AG20443 (cell line): ENCODE measurements around the gene ELANE.
"Not testable (repeated sequence)": the region's sequence is repeated elsewhere in the genome, so short reads cannot be mapped to it uniquely, and the experiment has no call there.

Experiments
- DNase-seq: peaks from one replicate; pipeline ENCODE4 v3.0.0; 2012; ENCODE audit warnings: low spot score, mixed read lengths

Gene ELANE

DNA sequence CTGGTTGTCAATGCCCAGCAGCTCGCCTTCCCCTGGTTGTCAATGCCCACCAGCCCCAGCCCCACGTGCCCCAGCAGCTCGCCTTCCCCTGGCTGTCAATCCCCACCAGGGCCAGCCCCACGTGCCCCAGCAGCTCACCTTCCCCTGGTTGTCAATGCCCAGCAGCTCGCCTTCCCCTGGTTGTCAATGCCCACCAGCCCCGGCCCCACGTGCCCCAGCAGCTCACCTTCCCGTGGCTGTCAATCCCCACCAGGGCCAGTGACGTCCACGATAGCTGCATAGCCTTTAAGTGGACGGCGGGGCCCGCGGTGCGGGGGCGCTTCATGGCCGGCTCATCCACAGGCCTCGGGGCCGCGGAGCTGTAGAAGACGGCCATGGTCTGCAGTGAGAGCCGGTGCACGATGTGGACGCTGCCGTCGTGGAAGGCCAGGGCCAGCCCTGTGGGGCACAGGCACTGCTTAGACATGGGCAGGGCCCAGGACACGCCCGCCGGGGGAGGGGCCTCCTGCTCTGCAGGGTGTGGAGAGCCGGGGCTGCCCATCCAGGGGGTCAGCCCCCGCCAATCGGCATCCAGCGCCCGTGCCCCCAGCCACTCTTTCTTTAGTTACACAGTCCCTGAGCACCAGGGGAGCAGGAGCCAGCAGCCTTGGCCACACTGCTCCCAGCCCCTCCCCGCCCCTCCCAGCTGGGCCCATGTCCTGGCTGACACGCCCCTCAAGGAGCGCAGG is 27.8 kb downstream of the ELANE start:
- DNase-seq = no peak

DNA sequence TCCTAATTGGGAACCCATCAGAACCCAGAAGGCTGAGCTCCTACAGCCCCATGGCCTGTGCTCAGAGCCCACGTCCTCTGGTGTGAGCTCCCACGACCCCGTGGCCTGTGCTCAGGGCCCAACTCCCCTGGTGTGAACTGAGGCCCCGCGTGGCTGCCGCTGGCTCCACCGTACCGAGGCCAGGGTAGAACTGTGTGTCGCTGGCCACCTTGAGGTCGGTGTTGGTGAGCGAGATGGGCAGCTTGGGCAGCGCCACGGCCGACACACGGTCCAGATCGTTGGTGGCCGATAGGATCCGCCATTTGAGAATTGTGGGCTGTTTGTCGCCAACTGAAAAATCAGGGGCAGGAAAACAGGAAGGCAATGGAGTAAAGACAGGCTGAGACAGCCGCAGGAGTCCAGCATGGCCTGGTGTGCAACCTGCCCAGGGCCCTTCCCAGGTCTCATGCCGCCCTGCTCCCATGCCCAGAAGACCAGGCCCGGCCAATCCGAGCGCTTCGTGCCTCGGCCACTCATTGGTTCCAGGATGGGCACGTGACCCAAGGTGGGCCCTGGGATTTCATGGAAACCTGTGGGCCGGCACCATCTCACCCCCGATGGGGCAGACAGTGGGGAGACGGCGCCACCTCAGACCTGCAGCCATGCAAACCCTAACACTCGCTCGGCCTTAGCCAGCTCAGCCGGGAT is 29.4 kb downstream of the ELANE start:
- no peak for DNase-seq

DNA sequence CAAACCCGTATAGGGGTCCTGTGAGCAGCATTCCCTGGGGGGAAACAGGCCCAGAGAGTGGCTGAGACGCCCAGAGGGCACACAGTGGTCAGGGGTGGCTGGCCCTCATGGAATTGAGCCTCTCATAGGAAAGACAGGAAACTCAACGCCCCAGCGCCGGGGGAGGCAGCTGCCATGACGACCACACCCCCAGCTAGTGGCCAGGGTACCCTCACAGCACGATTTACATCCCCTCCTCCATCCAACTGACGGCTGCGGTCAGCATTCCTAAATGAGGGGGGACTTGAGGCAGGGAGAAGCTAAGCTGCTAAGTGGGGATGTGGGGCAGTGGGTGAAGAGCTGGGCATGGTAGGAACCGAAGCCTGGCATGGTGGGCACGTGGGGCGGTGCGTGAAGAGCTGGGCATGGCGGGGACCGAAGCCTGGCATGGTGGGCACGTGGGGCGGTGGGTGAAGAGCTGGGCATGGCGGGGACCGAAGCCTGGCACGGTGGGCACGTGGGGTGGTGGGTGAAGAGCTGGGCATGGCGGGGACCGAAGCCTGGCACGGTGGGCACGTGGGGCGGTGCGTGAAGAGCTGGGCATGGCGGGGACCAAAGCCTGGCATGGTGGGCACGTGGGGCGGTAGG is 30.9 kb downstream of the ELANE start:
- DNase-seq = no peak

DNA sequence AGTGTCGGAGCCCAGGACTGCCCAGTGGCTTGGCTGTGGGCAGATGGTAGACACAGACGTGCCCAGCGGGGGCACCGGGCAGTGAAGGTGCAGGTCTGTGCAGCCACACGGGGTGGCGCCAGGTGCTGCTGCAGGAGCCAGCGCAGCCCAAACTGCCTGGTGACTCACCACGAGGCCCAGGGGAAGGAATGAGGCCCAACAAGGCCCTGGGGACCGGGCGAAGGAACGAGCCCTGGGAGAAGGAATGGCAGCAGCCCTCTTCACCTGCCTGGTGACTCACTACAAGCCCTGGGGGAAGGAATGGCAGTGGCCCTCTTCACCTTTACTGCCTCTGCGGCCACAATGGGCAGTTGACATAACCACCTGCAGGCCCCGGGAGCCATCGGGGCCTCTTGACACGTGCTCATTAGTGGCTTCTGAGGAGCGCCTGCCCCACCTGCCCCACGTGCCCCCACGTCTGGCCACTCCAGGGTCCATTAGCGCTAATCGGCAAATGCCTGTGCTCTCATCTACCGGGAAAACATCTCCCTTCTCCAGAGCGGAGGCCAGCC is 31.6 kb downstream of the ELANE start:
- no peak for DNase-seq

DNA sequence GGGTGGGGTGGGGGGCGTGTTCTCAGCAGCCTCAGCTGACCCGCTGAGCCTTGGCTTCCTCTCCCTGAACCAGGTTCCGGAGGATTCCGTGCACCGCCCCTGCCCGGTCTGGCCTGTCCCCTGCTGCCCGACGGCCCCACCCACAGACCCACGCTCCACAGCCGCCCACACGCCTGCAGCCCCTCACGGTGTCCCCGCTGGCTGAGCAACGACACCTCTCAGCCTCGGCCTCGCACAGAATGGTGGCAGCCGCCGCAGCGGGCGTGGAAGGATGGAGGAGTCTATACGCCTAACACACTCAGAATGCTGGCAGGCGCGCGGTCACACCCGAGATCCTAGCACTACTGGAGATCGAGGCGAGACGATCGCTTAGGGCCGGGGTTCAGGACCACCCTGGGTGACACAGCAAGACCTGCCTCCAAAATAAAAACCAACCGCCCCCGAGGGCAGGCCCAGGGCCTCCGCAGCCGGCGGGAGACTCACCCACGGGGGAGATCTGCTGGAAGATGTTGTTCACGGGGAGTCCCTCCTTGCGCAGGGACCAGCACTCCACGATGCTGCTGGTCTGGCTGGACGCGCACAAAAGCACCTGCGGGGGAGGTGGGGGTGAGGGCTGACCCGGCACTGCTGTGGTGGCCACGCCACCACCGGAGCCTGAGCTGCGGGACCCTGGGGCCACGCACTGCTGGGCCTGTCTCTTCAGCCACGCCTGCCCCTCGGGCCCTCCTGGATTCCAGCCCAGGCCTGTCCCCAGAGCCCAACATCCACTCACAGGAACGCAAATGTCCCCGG is 32.5 kb downstream of the ELANE start:
- no peak for DNase-seq

DNA sequence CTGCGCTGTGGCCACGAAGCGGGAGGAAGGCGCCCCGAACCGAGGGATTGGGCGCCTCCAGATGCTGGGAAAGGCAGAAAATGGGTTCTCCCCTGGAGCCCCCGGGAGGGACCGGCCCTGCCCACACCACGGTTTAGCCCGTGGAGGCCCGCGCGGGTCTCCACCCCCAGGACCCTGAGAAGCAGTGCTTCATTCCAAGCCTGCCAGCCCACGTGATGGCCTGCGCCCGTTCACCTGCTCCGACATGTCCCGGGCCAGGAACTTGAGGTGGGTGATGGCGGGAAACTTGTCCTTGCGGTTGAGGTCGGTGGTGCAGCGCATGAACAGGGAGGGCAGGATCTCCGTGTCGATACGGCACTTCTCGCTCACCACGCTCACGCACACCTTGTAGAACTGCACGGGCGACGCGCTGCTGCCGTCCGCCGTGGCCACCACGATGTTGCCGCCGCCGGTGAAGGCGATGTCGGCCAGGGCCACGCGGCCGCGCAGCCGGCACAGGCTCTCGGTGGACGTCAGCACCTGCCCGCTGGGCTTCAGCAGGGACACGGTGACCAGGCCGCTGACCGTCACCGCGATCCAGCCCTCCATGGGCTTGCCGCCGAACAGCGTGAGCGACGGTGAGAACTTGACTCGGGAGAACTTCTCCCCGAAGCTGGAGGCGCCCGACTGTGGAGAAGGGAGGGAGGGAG is 33.6 kb downstream of the ELANE start:
- DNase-seq = no peak

DNA sequence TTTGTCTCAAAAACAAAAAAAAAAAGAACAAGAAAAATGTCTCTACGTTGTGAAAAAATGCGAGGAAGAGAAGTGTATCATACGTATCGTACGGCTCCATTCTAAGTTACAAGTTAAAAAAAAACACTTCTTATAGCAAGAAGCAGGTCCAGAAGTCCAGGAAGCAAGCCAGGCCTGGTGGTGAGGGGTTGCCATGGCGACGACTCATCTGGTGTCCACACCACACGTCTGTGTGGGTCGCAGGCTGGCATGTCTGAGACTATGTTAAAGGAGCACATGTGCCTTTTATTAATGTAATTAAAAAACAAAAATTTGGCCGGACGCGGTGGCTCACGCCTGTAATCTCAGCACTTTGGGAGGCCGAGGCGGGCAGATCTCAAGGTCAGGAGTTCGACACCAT is 35.0 kb downstream of the ELANE start:
- peak; percentile 55 for DNase-seq

DNA sequence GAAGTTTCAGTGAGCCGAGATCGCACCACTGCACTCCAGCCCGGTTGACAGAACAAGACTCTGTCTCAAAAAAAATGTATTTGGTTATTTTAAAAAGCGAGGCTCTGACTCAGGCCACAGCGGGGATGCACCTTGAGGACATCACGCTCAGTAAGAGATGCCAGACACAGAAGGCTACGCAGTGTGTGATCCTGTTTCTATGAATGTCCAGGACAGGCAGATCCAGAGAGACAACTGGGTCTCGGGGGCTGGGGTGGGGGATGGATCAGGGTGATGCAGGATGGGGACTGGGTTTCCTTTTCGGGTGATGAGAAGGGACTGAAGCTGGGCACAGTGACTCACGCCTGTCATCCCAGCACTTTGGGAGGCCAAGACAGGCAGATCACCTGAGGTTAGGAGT is 35.5 kb downstream of the ELANE start:
- no peak for DNase-seq

DNA sequence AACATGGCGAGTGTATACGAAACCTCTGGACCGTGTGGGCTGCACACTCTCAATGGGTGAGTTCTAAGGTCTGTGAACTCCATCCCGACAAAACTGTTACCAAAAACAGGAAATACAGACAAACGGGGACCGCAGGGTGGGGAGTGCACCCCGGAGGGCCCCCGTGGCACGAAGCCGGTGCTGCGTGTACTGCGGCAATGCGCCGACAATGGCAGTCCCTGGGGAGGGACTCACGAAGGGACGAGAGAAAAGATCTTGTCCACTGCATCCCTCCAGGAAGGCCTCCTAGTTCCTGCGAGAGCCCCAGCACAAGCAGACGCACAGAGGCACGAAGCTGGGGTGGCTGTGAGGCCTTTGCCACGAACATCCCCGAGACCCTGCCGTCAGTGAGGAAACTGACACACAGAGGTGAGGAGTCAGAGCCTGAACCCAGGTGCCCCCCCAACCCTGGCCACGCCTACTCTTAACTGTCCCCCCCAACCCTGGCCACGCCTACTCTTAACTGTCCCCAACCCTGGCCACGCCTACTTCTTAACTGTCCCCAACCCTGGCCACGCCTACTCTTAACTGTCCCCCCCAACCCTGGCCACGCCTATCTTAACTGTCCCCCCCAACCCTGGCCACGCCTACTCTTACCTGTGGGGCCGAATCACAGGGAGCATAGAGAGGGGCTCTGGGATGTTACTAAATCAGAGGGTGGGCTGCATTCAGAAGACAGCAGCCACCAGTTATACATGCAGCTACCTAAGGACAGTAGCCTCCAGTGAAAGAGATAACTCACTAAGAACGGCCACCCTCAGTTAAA is 36.7 kb downstream of the ELANE start:
- DNase-seq = no peak

DNA sequence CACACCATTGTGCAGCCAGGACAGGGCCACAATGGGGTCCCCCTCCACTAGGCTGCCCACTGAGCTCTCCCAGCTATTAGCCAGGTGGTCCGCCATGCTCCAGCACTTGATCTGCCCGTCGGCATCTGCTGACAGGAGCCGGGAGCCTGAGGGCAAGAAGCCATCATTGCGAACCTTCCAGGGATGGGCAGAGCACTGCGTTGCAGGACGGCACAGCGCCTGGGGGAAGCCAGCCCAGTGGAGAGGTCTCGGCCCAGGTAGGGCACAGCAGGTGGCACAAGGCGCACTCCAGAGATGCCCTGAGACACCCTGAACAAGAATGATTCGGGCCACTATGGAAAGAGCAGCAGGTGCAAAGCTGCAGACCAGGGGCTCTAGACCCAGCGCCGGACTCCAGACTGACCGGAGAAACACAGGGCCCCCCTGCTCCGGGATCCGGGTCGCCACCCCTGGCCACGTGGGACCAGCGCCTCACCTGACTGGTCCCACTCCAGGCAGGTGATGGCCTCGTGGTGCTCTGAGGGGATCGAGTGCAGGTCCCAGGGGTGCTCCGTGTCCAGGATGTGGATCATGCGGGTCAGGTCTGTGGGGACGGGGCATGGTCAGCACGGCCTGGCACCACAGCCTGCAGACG is 37.7 kb downstream of the ELANE start:
- no peak for DNase-seq

DNA sequence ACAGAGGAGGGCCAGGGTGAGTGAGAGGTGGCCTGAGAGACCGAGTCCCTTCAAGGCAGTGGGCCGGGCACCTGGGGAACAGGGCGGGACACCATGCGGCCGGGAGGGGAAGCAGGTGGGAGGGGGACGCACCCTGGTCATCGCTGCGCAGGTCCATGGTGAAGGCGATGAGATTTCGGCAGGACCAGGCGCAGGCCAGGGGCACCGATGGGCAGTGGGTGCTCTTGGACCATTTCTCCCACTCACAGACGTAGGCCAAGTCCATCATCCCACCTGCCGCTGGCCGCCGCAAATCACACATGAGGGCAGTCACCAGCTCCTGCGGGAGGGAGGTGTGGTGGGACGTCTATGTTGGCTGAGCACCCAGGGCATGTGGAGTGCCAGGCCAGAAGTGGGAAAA is 38.7 kb downstream of the ELANE start:
- DNase-seq = no peak

DNA sequence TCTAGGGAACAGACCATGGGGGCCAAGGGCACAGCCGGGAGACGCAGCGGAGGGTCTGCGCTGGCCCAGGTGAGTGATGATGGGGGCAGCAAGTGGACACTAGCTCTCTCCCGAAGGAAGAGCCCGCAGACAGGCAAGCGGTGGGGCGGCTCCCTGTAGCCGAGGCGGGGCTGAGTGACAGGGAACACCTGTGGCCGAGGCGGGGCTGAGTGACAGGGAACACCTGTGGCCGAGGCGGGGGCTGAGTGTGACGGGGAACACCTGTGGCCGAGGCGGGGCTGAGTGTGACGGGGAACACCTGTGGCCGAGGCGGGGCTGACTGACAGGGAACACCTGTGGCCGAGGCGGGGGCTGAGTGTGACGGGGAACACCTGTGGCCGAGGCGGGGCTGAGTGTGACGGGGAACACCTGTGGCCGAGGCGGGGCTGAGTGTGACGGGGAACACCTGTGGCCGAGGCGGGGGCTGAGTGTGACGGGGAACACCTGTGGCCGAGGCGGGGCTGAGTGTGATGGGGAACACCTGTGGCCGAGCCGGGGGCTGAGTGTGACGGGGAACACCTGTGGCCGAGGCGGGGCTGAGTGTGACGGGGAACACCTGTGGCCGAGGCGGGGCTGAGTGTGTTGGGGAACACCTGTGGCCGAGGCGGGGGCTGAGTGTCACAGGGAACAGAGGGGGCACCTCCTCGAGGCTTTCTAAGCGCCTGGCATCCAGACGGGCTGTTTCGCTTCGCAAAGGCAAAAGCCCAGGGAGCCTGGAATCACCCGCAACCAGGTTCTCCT is 39.5 kb downstream of the ELANE start:
- DNase-seq = not testable (repeated sequence)

DNA sequence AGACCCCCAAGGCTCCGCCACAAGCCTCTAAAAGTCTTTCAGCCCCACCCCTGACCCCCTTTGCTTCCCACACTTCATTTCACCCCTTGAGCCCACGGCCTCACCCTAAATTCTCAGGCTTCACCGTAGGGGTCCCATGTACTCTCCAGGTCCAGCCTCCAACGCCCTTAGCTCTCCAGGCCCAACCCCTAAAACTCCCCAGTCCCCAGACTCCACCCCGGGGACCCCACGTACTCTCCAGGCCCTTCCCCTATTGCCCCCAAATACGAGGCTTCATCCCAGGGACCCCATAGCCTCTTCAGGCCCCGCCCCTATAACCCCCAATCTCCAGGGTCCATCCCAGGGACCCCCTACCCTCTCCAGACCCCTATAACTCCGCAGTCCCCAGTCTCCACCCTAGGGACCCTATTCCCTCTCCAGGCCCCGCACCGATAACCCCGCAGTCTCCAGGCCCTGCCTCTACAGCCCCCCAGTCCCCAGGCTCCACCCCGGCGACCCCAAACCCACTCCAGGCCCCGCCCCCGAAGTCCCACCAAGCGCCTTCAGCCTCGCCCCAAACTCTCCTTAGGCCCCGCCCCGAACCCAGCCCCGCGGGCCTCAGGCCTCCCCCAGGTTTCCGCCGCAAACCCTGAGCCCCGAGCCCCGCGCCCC is 40.3 kb downstream of the ELANE start:
- DNase-seq = no peak

DNA sequence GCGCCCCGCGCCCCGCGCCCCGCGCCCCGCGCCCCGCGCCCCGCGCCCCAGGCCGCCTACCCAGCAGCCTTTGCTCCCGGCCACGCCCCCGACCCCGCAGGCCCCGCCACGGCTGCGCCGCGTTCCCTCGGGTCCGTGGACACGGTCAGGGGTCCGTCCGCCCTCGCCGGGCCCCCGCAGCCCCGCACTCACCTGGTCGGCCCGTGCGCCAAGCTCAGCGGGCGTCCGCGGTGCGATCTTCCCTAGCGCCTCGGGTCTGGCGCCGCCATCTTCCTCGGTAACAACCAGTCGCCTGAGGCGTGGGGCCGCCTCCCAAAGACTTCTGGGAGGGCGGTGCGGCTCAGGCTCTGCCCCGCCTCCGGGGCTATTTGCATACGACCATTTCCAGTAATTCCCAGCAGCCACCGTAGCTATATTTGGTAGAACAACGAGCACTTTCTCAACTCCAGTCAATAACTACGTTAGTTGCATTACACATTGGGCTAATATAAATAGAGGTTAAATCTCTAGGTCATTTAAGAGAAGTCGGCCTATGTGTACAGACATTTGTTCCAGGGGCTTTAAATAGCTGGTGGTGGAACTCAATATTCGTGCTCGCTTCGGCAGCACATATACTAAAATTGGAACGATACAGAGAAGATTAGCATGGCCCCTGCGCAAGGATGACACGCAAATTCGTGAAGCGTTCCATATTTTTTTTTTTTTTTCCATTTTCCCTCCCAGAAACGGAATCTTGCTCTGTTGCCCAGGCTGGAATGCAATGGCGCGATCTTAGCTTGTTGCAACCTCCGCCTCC is 41.0 kb downstream of the ELANE start, which contains the start of the genes MED16 and RNU6-9:
TSS of gene MED16 (minus strand) at position 294 of the 796 bp plus-strand sequence. CDS start 2,056 bp downstream, outside the sequence.
TSS of gene RNU6-9 (plus strand) at position 591 of the 796 bp plus-strand sequence.
- DNase-seq = peak; percentile 99

DNA sequence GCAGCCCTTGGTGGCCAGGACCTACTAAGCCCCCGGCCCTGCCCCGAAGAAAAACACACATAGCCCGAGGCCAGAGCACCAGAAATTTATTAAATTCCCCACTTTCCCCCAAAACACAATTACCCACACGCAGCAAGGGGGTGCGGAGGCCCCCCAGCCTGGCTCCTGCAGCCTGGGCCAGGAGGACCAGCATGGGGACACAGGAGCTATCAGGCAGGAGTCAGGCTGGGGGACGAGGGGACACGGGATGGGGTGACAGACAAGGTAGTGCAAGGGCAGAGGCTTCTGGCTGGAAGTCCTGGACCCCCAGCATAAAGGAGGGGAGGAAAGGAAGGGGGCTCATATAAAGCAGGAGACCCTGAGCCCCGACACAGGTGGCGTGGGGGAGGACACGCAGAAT is 44.3 kb downstream of the ELANE start:
- DNase-seq = no peak

DNA sequence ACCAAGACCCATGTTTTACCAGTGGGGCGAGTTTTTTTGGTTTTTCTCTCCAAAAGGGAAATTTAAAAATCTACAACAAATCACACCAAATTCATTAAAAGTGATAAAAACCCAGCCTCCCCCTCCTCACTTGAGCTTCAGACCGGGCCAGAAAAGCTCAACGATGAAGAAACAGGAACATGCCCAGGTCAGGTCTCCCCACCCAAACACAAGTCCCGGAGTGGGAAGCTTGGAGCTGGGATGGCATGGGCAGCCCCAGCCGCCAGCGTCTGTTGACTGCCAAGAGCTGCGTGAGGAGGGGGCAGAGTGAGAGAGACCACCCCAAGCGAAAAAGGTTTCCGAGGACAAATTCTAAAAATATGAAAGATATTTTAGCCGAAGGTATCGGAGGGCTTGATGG is 44.9 kb downstream of the ELANE start:
- DNase-seq = no peak

DNA sequence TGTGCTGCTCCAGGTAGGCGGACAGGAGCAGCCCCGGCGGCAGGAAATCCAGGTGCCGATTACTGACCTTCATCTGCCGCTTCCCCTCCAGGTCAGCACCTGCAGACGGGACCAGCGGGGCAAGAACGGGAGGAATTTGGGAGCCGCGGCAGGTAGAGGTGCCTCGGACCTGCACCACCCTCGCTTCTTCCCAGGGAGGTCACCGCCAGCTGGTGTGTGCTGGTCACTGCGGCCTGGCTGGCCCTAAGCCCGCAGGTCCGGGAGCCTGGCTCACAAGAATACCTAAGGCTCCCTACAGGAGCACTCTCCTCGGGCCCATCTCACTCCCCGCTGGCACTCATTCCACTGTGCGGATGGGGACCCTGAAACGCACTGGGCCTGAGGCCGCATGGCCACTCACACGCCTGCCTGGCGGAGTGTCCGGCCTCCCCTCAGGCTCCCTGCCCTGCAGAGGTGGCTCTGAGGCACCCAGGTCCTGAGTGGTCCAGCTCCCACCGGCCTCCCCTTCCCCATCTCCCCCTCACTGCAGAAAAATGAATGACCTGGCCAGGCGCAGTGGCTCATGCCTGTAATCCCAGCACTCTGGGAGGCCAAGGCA is 45.4 kb downstream of the ELANE start:
- no peak for DNase-seq
